ENCODE data around the gene BPIFB6.

The BPIFB6 gene

DNA sequence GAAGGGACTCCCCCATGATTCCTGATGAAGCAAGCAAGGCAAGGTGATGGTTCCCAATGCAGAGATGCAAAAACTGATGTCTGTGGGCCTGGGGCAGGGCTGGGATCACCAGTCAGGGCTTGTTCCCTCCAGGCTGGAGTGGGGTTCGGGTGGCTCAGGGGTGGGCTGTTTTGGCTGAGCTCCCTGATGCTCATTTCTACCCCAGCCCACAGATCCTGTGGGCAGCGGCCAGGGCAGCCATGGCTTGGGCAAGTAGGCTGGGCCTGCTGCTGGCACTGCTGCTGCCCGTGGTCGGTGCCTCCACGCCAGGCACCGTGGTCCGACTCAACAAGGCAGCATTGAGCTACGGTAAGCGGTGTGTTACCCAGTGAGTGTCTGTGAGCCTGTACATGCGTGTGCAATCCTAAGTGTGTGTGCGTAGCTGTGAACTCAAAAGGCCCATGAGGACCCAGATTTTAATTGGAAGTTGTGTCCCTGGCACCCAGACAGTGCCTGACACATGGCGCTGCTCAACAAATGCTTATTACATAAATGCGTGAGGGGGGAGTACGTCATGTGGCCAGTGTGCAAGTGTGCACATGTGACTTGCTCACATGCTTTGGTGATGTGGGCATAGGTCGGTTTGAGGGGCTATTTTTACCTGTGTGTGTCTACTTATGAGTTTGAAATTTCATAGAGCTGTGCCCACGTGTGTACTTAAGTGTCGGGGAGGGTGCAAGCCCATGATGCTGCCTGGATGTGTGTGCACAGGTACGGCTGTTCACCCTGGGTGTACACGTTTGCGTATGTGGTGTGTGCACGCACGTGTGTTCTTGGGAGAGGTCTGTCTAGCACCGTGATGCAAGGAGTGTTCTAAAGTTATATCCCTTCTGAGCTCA, 22.9 kb upstream of the BPIFB6 start:
- Histone ChIP-seq H3K4me1 (no peaks in the 10 kb centered on the region), H3K4me3 (no peak overlapping the region), H3K36me3 (no peaks in the 10 kb centered on the region), H3K27me3 (peaks cover 0 to 18% of the 10 kb centered on the region in 2 donors), H3K9me3 (peaks cover 0 to 5% (median 0%) of the 10 kb centered on the region in 3 donors), H3K27ac (no peak overlapping the region)
- TF ChIP-seq, protein P1, sequence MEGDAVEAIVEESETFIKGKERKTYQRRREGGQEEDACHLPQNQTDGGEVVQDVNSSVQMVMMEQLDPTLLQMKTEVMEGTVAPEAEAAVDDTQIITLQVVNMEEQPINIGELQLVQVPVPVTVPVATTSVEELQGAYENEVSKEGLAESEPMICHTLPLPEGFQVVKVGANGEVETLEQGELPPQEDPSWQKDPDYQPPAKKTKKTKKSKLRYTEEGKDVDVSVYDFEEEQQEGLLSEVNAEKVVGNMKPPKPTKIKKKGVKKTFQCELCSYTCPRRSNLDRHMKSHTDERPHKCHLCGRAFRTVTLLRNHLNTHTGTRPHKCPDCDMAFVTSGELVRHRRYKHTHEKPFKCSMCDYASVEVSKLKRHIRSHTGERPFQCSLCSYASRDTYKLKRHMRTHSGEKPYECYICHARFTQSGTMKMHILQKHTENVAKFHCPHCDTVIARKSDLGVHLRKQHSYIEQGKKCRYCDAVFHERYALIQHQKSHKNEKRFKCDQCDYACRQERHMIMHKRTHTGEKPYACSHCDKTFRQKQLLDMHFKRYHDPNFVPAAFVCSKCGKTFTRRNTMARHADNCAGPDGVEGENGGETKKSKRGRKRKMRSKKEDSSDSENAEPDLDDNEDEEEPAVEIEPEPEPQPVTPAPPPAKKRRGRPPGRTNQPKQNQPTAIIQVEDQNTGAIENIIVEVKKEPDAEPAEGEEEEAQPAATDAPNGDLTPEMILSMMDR (IDR thresholded peaks at IDR 0.05), result no peak
- no peak for DNase-seq
- intact Hi-C loops (cut with DNase I; ENCODE audit: low total_unique reads), result no loop called here

- H3K4me1 ChIP-seq, result no peaks in the 10 kb centered on the region
- H3K36me3 ChIP-seq, result no peaks in the 10 kb centered on the region
- no peak overlapping the region for H3K27ac ChIP-seq
- H3K27me3 ChIP-seq, result peaks cover 0 to 21% of the 10 kb centered on the region in 2 donors
- H3K4me3 ChIP-seq, result no peak overlapping the region
- DNase-seq, result no peak
- intact Hi-C loops (cut with DNase I; ENCODE audit: low total_unique reads), result no loop called here
- peaks cover 0 to 5% (median 0%) of the 10 kb centered on the region in 3 donors for H3K9me3 ChIP-seq
- TF ChIP-seq, protein P1 (IDR thresholded peaks at IDR 0.05), result no peak
Measured at GRCh38 chr20:33009214-33010132, 22.0 kb upstream of the BPIFB6 start.

DNA sequence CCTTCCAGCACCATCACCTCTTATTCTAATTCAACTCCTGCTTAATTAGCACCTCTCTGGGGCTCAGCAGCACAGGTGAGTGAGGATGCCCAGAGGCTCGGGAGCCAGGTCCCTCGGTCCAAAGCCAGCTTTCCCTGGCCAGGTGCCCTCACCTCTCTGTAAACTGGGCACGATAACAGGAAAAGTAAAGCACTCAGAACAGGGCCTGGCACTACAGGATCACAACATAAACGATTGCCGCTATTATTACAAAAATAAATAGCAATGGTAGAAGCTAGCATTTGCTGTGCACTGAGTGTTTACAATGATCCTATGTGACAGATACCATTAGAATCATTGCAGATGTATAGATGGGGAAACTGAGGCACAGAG, 21.3 kb upstream of the BPIFB6 start:
- no peak for DNase-seq
- H3K27ac ChIP-seq, result no peak overlapping the region
- peaks cover 0 to under 1% (median 0%) of the 10 kb centered on the region in 3 donors for H3K9me3 ChIP-seq
- no peaks in the 10 kb centered on the region for H3K36me3 ChIP-seq
- no peak overlapping the region for H3K4me3 ChIP-seq
- TF ChIP-seq, protein P1 (IDR thresholded peaks at IDR 0.05), result no peak
- intact Hi-C loops (cut with DNase I; ENCODE audit: low total_unique reads), result no loop called here
- H3K27me3 ChIP-seq, result peaks cover 0 to 28% of the 10 kb centered on the region in 2 donors
- no peaks in the 10 kb centered on the region for H3K4me1 ChIP-seq

GRCh38 chr20:33010674-33011449, 20.6 kb upstream of the BPIFB6 start:
- no peaks in the 10 kb centered on the region for H3K36me3 ChIP-seq
- DNase-seq, result no peak
- intact Hi-C loops (cut with DNase I; ENCODE audit: low total_unique reads), result no loop called here
- H3K4me1 ChIP-seq, result no peaks in the 10 kb centered on the region
- H3K9me3 ChIP-seq, result no peaks in the 10 kb centered on the region
- no peak overlapping the region for H3K4me3 ChIP-seq
- H3K27ac ChIP-seq, result no peak overlapping the region
- TF ChIP-seq, protein P1 (IDR thresholded peaks at IDR 0.05), result no peak
- H3K27me3 ChIP-seq, result peaks cover 0 to 34% of the 10 kb centered on the region in 2 donors

Data from tibial artery (tissue), 4 donors.